Measurements from ENCODE around the gene FGF12.

Gene FGF12

GRCh38 chr3:192260116-192261010 lies 467.0 kb downstream of the FGF12 start:
- no peak for DNase-seq (ENCODE audit: low read depth in 2 of 2)

- no peak for DNase-seq (ENCODE audit: low read depth in 2 of 2)
These were observed 467.7 kb downstream of the FGF12 start for GRCh38 chr3:192259661-192260060.

GRCh38 chr3:192258721-192259120 lies 468.6 kb downstream of the FGF12 start:
- no peak for DNase-seq (ENCODE audit: low read depth in 2 of 2)

GRCh38 chr3:192255839-192256238 lies 471.5 kb downstream of the FGF12 start:
- DNase-seq (ENCODE audit: low read depth in 2 of 2) = no peak

- no peak for DNase-seq (ENCODE audit: low read depth in 2 of 2)
These were observed 474.0 kb downstream of the FGF12 start for GRCh38 chr3:192253138-192253887.

GRCh38 chr3:192249516-192249915 lies 477.8 kb downstream of the FGF12 start:
- DNase-seq (ENCODE audit: low read depth in 2 of 2) = no peak

- DNase-seq (ENCODE audit: low read depth in 2 of 2) = no peak
These were observed 480.3 kb downstream of the FGF12 start for GRCh38 chr3:192246847-192247559.

- no peak for DNase-seq (ENCODE audit: low read depth in 2 of 2)
These were observed 482.8 kb downstream of the FGF12 start for GRCh38 chr3:192244591-192244990.

- no peak for DNase-seq (ENCODE audit: low read depth in 2 of 2)
These were observed 487.4 kb downstream of the FGF12 start for GRCh38 chr3:192239956-192240355.

- no peak for DNase-seq (ENCODE audit: low read depth in 2 of 2)
These were observed 489.2 kb downstream of the FGF12 start for GRCh38 chr3:192237992-192238608.

- DNase-seq (ENCODE audit: low read depth in 2 of 2) = no peak
These were observed 497.5 kb downstream of the FGF12 start for GRCh38 chr3:192229866-192230265.

- DNase-seq (ENCODE audit: low read depth in 2 of 2) = no peak
These were observed 502.6 kb downstream of the FGF12 start for GRCh38 chr3:192224634-192225155.

- DNase-seq (ENCODE audit: low read depth in 2 of 2) = no peak
These were observed 503.5 kb downstream of the FGF12 start for GRCh38 chr3:192223815-192224214.

GRCh38 chr3:192220915-192221314 lies 506.4 kb downstream of the FGF12 start:
- no peak for DNase-seq (ENCODE audit: low read depth in 2 of 2)

GRCh38 chr3:192219926-192220325 lies 507.4 kb downstream of the FGF12 start:
- no peak for DNase-seq (ENCODE audit: low read depth in 2 of 2)

- no peak for DNase-seq (ENCODE audit: low read depth in 2 of 2)
These were observed 511.3 kb downstream of the FGF12 start for GRCh38 chr3:192216067-192216466.

GRCh38 chr3:192212979-192213378 lies 514.4 kb downstream of the FGF12 start:
- DNase-seq (ENCODE audit: low read depth in 2 of 2) = no peak

- no peak for DNase-seq (ENCODE audit: low read depth in 2 of 2)
These were observed 515.0 kb downstream of the FGF12 start for GRCh38 chr3:192212335-192212734.

- no peak for DNase-seq (ENCODE audit: low read depth in 2 of 2)
These were observed 519.7 kb downstream of the FGF12 start for GRCh38 chr3:192207651-192208050.

GRCh38 chr3:192207239-192207638 lies 520.1 kb downstream of the FGF12 start:
- DNase-seq (ENCODE audit: low read depth in 2 of 2) = no peak

- DNase-seq (ENCODE audit: low read depth in 2 of 2) = no peak
These were observed 533.3 kb downstream of the FGF12 start for GRCh38 chr3:192194085-192194484.

Measured in stimulated activated CD4-positive, alpha-beta T cell treated with anti-CD3 and anti-CD28 coated beads, Interleukin-4, amount 100 ng/mL, for 48 hours (primary cell).